Mucosa of descending colon (tissue), 3 donors: ENCODE data around the gene PSMB3. TPM values are rescaled to one million over a fixed set of nuclear protein-coding genes. Genes with fewer than 3 reads are reported as not detected.
"Not testable (repeated sequence)": the region's sequence is repeated elsewhere in the genome, so short reads cannot be mapped to it uniquely, and the experiment has no call there.

Source experiments
- ATAC-seq: fragments of 200-7000 bp; cut with Tn5 transposase; one replicate; pipeline ENCODE4 v1.9.1; 2020; ENCODE audit warnings: mild to moderate bottlenecking, moderate library complexity
- DNase-seq, 3 donors: peaks; one replicate each; pipeline ENCODE4 v3.0.0-alpha.2; 2020
- H3K36me3 ChIP-seq: fragments of 200-600 bp; one replicate; pipeline ENCODE4 v1.8.0; 2021; ENCODE audit warnings: low read depth, mild to moderate bottlenecking
- H3K4me1 ChIP-seq: fragments of 200-600 bp; one replicate; pipeline ENCODE4 v1.8.0; 2021; ENCODE audit warnings: low read depth, mild to moderate bottlenecking
- H3K4me3 ChIP-seq: fragments of 200-600 bp; one replicate; pipeline ENCODE4 v1.8.0; 2021; ENCODE audit warnings: mild to moderate bottlenecking
- H3K9me3 ChIP-seq: fragments of 200-600 bp; one replicate; pipeline ENCODE4 v1.8.0; 2021; ENCODE audit warnings: mild to moderate bottlenecking
- intact Hi-C, 2 donors: fragments of 100-400 bp; cut with DNase I in 1 of 2; cut with micrococcal nuclease in 1 of 2; formaldehyde crosslinking; loops; one replicate each; pipeline versions ENCODE4 v1.11.0 to v1.11.1; 2022; cut with DNase I, micrococcal nuclease
- total RNA-seq, 3 donors: library from RNA; stranded (reverse); fragmentation: NEBNext Ultra II Directional in 2 of 3; extraction: Animal tissue kit (Norgen Biotek cat#: 25700) in 2 of 3; gene quantifications; one replicate each; pipeline versions ENCODE4 v1.2.1 to v1.2.4, GENCODE V29; 2021 to 2023
- TF ChIP-seq, protein P1 (sequence below): fragments of 200-600 bp; IDR thresholded peaks from one replicate; pipeline ENCODE4 v1.8.0; 2022; ENCODE audit warnings: antibody characterized with exemption, mild to moderate bottlenecking
- donor health status: DM: no; HTN: no; CAD: no; lungs with moderate emphysema.
- donor health status: DM: no; HTN: no; CAD: no.
- donor health status: DM: no; HTN: yes; CAD: no.

Gene PSMB3
- total RNA-seq, 3 donors from 2014 or later: 129 to 197 (median 145) TPM

DNA sequence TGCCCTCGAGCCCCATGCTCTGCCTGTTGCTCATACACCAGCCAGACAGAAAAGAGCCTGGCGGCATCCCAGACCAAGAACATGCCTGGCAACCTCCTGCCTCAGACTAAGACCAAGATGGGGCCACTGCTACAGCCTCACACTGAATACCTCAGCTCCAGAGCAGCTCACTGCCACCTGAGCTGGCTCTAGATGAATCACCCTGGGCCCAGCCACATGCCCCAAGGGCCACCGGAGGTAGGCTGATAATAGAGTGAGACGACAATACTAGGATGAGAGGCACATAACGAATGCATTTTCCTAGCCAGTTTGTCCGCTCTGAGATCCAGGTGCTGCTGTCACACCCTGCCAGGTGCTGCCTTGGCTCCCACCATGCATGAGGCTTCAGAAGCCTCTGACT is 33.8 kb downstream of the PSMB3 start:
- H3K4me3 ChIP-seq: no peak overlapping the region
- peaks cover 18% of the 10 kb centered on the region for H3K36me3 ChIP-seq
- ATAC-seq: no peak
- no peak for DNase-seq
- intact Hi-C loops: no loop called here
- no peaks in the 10 kb centered on the region for H3K4me1 ChIP-seq
- no peaks in the 10 kb centered on the region for H3K9me3 ChIP-seq
- TF ChIP-seq, protein P1, sequence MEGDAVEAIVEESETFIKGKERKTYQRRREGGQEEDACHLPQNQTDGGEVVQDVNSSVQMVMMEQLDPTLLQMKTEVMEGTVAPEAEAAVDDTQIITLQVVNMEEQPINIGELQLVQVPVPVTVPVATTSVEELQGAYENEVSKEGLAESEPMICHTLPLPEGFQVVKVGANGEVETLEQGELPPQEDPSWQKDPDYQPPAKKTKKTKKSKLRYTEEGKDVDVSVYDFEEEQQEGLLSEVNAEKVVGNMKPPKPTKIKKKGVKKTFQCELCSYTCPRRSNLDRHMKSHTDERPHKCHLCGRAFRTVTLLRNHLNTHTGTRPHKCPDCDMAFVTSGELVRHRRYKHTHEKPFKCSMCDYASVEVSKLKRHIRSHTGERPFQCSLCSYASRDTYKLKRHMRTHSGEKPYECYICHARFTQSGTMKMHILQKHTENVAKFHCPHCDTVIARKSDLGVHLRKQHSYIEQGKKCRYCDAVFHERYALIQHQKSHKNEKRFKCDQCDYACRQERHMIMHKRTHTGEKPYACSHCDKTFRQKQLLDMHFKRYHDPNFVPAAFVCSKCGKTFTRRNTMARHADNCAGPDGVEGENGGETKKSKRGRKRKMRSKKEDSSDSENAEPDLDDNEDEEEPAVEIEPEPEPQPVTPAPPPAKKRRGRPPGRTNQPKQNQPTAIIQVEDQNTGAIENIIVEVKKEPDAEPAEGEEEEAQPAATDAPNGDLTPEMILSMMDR: no peak

DNA sequence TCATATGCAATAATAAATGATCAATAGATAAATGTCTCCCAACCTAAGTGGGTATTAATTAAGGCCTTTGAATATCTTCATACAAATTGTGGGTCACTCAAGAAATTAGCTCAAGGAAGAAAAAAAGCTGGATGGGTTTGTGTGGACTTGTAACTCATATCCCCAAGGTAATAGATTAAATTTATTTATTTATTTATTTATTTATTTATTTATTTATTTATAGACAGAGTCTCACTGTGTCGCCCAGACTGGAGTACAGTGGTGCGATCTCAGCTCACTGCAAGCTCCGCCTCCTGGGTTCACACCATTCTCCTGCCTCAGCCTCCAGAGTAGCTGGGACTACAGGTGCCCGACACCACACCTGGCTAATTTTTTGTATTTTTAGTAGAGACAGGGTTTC is 35.5 kb downstream of the PSMB3 start:
- DNase-seq, intact Hi-C loops, ATAC-seq, H3K9me3 ChIP-seq, H3K36me3 ChIP-seq, H3K4me3 ChIP-seq, H3K4me1 ChIP-seq: not testable (repeated sequence)

DNA sequence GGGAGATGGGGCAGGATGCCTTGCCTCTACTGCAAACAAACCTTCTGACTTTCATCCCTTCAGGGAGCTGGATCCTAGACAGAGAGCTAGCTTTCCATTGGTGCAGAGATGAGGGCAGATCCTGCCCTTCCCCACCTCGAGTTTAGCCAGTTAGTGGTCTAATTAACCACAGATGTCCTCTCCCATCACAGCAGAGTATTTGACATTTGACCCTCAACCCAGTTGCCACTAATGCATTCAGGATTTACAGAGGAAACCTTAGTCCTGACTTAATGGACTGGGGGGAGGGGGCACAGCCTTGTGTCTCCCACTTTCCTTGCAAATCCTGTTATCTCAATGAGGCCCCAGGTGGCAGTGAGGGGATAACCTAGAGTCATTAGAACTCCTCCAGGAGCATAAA is 36.6 kb downstream of the PSMB3 start:
- Histone ChIP-seq H3K4me1 (no peaks in the 10 kb centered on the region), H3K36me3 (peaks cover 2% of the 10 kb centered on the region), H3K4me3 (no peak overlapping the region), H3K9me3 (no peaks in the 10 kb centered on the region)
- intact Hi-C loops: no loop called here
- no peak for ATAC-seq
- DNase-seq: no peak
- TF ChIP-seq, protein P1: no peak

DNA sequence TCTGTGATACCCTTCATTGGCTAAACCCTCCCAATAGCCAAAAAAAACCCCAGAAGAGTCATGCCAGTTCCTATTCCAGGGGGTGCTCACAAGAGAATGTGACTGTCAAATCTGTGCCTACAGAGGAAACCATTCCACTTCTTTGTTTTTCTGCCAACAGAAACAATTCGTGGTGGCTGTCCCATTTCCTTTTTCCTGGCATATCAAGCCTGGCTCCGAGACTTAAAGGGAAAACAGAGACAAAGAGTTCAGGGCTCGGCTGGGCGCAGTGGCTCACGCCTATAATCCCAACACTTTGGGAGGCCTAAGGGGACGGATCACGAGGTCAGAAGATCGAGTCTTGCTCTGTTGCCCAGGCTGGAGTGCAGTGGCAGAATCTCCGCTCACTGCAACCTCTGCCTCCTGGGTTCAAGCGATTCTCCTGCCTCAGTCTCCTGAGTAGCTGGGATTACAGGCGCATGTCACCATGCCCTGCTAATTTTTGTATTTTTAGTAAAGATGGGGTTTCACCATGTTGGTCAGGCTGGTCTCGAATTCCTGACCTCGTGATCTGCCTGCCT is 37.7 kb downstream of the PSMB3 start:
- H3K36me3 ChIP-seq, H3K4me3 ChIP-seq, H3K4me1 ChIP-seq, intact Hi-C loops, H3K9me3 ChIP-seq, DNase-seq, ATAC-seq: not testable (repeated sequence)

DNA sequence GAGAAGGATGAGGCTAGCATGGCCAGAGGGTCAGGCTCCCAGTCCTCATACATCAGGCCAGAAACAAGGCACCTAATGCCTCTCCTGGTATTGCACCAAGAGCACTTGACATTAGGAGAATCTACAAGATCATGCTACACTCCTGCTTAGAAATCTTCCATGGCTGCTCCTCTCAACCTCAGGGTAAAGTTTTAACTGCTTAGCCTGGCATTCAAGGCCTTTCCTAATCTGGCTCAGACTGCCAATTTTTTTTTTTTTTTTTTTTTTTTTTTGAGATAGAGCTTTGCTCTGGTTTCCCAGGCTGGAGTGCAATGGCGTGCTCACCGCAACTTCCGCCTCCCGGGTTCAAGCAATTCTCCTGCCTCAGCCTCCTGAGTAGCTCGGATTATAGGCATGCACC is 38.6 kb downstream of the PSMB3 start:
- TF ChIP-seq, protein P1: no peak
- ATAC-seq (no peak), DNase-seq (no peak)
- Histone ChIP-seq H3K4me1 (no peaks in the 10 kb centered on the region), H3K36me3 (peaks cover 2% of the 10 kb centered on the region), H3K9me3 (no peaks in the 10 kb centered on the region), H3K4me3 (no peak overlapping the region)
- intact Hi-C loops: no loop called here

DNA sequence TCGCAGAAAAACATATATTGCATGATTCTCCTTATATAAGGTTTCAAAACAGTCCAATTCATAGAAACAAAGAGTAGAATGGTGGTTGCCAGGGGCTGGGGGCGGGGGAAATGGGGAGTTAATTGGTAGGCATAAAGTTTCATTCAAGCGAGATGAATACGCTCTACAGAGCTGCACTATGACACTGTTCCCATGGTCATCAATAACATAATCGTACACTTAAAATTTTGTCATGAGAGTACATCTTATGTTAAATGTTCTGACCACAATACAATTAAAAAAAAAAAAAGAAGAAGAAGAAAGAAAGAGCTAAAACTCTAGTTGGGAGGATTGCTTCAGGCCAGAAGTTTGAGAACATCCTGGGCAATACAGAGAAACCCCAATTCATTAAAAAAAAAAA is 41.7 kb downstream of the PSMB3 start:
- Histone ChIP-seq H3K4me3 (no peak overlapping the region), H3K4me1 (peaks cover 26% of the 10 kb centered on the region), H3K36me3 (peaks cover 2% of the 10 kb centered on the region), H3K9me3 (no peaks in the 10 kb centered on the region)
- intact Hi-C loops: no loop called here
- ATAC-seq: no peak
- DNase-seq: no peak
- TF ChIP-seq, protein P1: no peak
